ENCODE measurements around the gene SLAMF6.

The SLAMF6 gene

DNA sequence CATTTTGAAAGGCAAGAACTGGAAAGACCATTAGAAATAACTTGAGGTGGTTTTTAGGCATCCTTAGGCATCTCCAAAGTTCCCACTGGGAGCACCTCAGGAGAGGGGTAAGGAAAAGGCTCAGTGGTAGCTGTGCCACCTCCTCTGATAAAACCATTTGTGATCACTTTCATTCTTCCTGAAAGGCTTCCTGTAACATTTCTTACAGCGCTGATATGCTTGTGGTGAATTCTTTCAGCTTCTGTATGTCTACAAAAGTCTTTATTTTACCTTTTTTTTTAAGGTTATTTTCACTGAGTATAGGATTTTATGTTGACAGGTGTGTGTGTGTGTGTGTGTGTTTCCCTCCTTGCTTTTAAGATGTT is 67.9 kb downstream of the SLAMF6 start:
- no peak for TF ChIP-seq FOXP2 (optimal IDR thresholded peaks at IDR 0.05; ENCODE audit: borderline replicate concordance, extremely low read depth, extremely low read length, insufficient read depth)
- TF ChIP-seq TAF1 (IDR thresholded peaks at IDR 0.05; ENCODE audit: borderline replicate concordance, insufficient read depth, low read length) = no peak
- no peak for TF ChIP-seq POLR2AphosphoS5 (IDR thresholded peaks at IDR 0.05; ENCODE audit: low read depth, low read length)
- TF ChIP-seq SIN3A (IDR thresholded peaks at IDR 0.05; ENCODE audit: borderline replicate concordance, insufficient read depth, low read length) = no peak
- TF ChIP-seq, protein P1, sequence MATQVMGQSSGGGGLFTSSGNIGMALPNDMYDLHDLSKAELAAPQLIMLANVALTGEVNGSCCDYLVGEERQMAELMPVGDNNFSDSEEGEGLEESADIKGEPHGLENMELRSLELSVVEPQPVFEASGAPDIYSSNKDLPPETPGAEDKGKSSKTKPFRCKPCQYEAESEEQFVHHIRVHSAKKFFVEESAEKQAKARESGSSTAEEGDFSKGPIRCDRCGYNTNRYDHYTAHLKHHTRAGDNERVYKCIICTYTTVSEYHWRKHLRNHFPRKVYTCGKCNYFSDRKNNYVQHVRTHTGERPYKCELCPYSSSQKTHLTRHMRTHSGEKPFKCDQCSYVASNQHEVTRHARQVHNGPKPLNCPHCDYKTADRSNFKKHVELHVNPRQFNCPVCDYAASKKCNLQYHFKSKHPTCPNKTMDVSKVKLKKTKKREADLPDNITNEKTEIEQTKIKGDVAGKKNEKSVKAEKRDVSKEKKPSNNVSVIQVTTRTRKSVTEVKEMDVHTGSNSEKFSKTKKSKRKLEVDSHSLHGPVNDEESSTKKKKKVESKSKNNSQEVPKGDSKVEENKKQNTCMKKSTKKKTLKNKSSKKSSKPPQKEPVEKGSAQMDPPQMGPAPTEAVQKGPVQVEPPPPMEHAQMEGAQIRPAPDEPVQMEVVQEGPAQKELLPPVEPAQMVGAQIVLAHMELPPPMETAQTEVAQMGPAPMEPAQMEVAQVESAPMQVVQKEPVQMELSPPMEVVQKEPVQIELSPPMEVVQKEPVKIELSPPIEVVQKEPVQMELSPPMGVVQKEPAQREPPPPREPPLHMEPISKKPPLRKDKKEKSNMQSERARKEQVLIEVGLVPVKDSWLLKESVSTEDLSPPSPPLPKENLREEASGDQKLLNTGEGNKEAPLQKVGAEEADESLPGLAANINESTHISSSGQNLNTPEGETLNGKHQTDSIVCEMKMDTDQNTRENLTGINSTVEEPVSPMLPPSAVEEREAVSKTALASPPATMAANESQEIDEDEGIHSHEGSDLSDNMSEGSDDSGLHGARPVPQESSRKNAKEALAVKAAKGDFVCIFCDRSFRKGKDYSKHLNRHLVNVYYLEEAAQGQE (IDR thresholded peaks at IDR 0.05; ENCODE audit: insufficient read depth in 1 of 2, low read depth in 2 of 2, low read length in 2 of 2) = no peak

DNA sequence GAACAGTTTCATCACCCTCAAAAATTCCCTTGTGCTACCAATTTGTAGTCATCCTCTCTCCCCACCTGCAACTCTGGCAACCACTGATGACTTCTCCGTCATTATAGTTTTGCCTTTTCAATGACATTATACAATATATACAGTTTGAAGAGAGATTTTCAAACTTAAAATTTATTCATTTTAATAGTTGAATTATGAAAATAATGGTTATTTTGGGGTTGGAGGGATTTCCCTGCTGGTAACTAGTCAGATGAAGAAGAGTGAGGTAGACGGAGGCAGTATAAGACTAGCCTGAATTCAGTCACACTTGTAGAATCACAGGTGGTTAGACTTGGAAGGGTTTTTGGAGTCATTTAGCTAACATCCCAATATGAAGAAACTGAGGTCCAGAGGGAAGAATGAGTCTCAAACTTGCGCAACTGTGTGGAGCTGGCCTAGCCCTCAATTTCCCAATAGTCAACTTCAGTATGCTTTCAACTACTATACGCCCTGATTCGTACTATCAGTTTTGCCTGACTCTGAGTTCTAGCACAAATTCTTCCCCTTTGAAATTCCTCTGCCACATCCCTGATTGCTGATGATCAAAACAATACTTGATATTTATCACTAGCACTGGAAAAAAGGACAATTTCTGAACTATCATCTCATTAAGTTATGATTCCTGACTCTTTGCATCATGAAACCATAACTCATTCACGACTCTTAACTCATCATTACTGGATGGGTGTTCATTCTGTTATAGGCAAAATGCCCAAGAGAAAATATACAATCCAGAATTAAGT is 68.5 kb downstream of the SLAMF6 start:
- no peak for TF ChIP-seq TAF1 (IDR thresholded peaks at IDR 0.05; ENCODE audit: borderline replicate concordance, insufficient read depth, low read length)
- TF ChIP-seq, protein P1 (IDR thresholded peaks at IDR 0.05; ENCODE audit: insufficient read depth in 1 of 2, low read depth in 2 of 2, low read length in 2 of 2) = no peak
- TF ChIP-seq POLR2AphosphoS5 (IDR thresholded peaks at IDR 0.05; ENCODE audit: low read depth, low read length) = no peak
- no peak for TF ChIP-seq SIN3A (IDR thresholded peaks at IDR 0.05; ENCODE audit: borderline replicate concordance, insufficient read depth, low read length)
- TF ChIP-seq FOXP2 (optimal IDR thresholded peaks at IDR 0.05; ENCODE audit: borderline replicate concordance, extremely low read depth, extremely low read length, insufficient read depth) = no peak

DNA sequence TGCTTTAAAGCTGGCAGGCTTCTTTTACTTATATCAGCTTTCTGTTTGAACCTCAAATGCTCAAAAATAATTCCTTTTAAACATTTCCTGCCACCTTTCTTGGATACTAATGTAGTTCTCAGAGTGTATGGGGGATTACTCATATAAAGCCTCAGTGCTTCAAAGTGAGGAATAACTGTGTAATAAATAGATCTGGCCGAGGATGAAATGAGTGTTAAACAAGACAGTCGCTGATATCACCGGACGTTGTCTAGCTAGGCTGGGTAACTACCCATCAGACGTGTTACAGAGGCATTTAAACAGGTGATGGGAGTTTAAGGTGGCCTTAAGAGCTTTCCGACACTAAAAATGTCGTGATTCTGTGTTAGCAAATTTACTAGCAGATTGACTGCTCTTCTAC is 69.6 kb downstream of the SLAMF6 start:
- TF ChIP-seq TAF1 (IDR thresholded peaks at IDR 0.05; ENCODE audit: borderline replicate concordance, insufficient read depth, low read length) = no peak
- TF ChIP-seq POLR2AphosphoS5 (IDR thresholded peaks at IDR 0.05; ENCODE audit: low read depth, low read length) = no peak
- no peak for TF ChIP-seq SIN3A (IDR thresholded peaks at IDR 0.05; ENCODE audit: borderline replicate concordance, insufficient read depth, low read length)
- TF ChIP-seq, protein P1 (IDR thresholded peaks at IDR 0.05; ENCODE audit: insufficient read depth in 1 of 2, low read depth in 2 of 2, low read length in 2 of 2) = no peak
- no peak for TF ChIP-seq FOXP2 (optimal IDR thresholded peaks at IDR 0.05; ENCODE audit: borderline replicate concordance, extremely low read depth, extremely low read length, insufficient read depth)

DNA sequence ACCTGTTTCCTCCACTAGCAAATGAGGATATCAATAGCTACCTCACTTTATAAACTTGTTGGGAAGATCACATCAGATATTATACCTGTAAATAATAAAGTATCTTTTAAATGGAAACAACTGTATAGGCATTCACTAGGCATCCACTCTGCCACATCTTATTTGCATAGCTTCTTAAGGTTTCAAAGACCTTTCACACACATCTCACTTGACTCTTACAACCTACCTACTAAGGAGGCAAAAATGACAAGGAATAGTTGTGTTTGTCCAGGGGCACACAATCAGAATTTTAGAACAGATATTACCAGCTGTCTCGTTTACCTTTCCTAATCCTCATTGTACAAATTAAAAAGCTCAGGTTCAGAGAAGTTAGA is 71.2 kb downstream of the SLAMF6 start:
- TF ChIP-seq SIN3A (IDR thresholded peaks at IDR 0.05; ENCODE audit: borderline replicate concordance, insufficient read depth, low read length) = no peak
- TF ChIP-seq, protein P1 (IDR thresholded peaks at IDR 0.05; ENCODE audit: insufficient read depth in 1 of 2, low read depth in 2 of 2, low read length in 2 of 2) = no peak
- TF ChIP-seq TAF1 (IDR thresholded peaks at IDR 0.05; ENCODE audit: borderline replicate concordance, insufficient read depth, low read length) = no peak
- no peak for TF ChIP-seq FOXP2 (optimal IDR thresholded peaks at IDR 0.05; ENCODE audit: borderline replicate concordance, extremely low read depth, extremely low read length, insufficient read depth)
- TF ChIP-seq POLR2AphosphoS5 (IDR thresholded peaks at IDR 0.05; ENCODE audit: low read depth, low read length) = no peak

Measured in PFSK-1 (cell line).